ENCODE measurements around the gene RABAC1.

Gene RABAC1

GRCh38 chr19:41956621-41957020, 2.5 kb downstream of the RABAC1 start:
- TF ChIP-seq EZH2 (IDR thresholded peaks at IDR 0.05; ENCODE audit: borderline replicate concordance, low read length): no peak
- no peak for TF ChIP-seq CTCF (IDR thresholded peaks at IDR 0.05; ENCODE audit: low read length)
- Histone ChIP-seq H3K27me3 (ENCODE audit: insufficient read depth, low read length) (no peaks in the 10 kb centered on the region), H3K9me3 (ENCODE audit: low read length) (no peaks in the 10 kb centered on the region), H3K36me3 (ENCODE audit: insufficient read depth, low read length) (peaks cover 17% of the 10 kb centered on the region; the same call in 1 of the 2 replicates), H2AFZ (ENCODE audit: low read length) (no peak overlapping the region), H3K9me2 (ENCODE audit: low read depth, low read length) (no peaks in the 10 kb centered on the region), H3K4me1 (ENCODE audit: insufficient read depth, low read length, severe bottlenecking) (peaks cover 33% of the 10 kb centered on the region), H3K4me3 (ENCODE audit: low read depth, low read length, poor library complexity, severe bottlenecking) (no peak overlapping the region), H4K20me1 (ENCODE audit: insufficient read depth, low read length) (no peaks in the 10 kb centered on the region), H3K79me2 (ENCODE audit: insufficient read depth, low read length) (no peaks in the 10 kb centered on the region), H3K4me2 (ENCODE audit: low read length) (no peak overlapping the region), H3K9ac (ENCODE audit: low read length) (no peak overlapping the region), H3K27ac (ENCODE audit: low read depth, low read length, poor library complexity, severe bottlenecking) (no peak overlapping the region), H3F3A (ENCODE audit: insufficient read depth, low read length) (no peaks in the 10 kb centered on the region)

GRCh38 chr19:41955521-41955920, 3.6 kb downstream of the RABAC1 start:
- Histone ChIP-seq H3K9me3 (ENCODE audit: low read length) (no peaks in the 10 kb centered on the region), H3K9me2 (ENCODE audit: low read depth, low read length) (no peaks in the 10 kb centered on the region), H4K20me1 (ENCODE audit: insufficient read depth, low read length) (no peaks in the 10 kb centered on the region), H3K27ac (ENCODE audit: low read depth, low read length, poor library complexity, severe bottlenecking) (no peak overlapping the region), H3K27me3 (ENCODE audit: insufficient read depth, low read length) (no peaks in the 10 kb centered on the region), H3F3A (ENCODE audit: insufficient read depth, low read length) (no peaks in the 10 kb centered on the region), H3K9ac (ENCODE audit: low read length) (no peak overlapping the region), H3K4me3 (ENCODE audit: low read depth, low read length, poor library complexity, severe bottlenecking) (no peak overlapping the region), H3K4me1 (ENCODE audit: insufficient read depth, low read length, severe bottlenecking) (peaks cover 36% of the 10 kb centered on the region), H3K4me2 (ENCODE audit: low read length) (no peak overlapping the region), H3K36me3 (ENCODE audit: insufficient read depth, low read length) (peaks cover 17% of the 10 kb centered on the region; the same call in 1 of the 2 replicates), H3K79me2 (ENCODE audit: insufficient read depth, low read length) (no peaks in the 10 kb centered on the region), H2AFZ (ENCODE audit: low read length) (no peak overlapping the region)
- no peak for TF ChIP-seq CTCF (IDR thresholded peaks at IDR 0.05; ENCODE audit: low read length)
- TF ChIP-seq EZH2 (IDR thresholded peaks at IDR 0.05; ENCODE audit: borderline replicate concordance, low read length): no peak

- TF ChIP-seq EZH2 (IDR thresholded peaks at IDR 0.05; ENCODE audit: borderline replicate concordance, low read length): no peak
- TF ChIP-seq CTCF (IDR thresholded peaks at IDR 0.05; ENCODE audit: low read length): peak; percentile 97
- peaks cover 37% of the 10 kb centered on the region for H3K4me1 ChIP-seq (ENCODE audit: insufficient read depth, low read length, severe bottlenecking)
- H3K4me2 ChIP-seq (ENCODE audit: low read length): no peak overlapping the region; the same call in 1 of the 2 replicates
- H3K27ac ChIP-seq (ENCODE audit: low read depth, low read length, poor library complexity, severe bottlenecking): no peak overlapping the region
- no peaks in the 10 kb centered on the region for H3K27me3 ChIP-seq (ENCODE audit: insufficient read depth, low read length)
- H3K9me3 ChIP-seq (ENCODE audit: low read length): no peaks in the 10 kb centered on the region
- H3K36me3 ChIP-seq (ENCODE audit: insufficient read depth, low read length): peaks cover 17% of the 10 kb centered on the region; the same call in 1 of the 2 replicates
- no peaks in the 10 kb centered on the region for H3K79me2 ChIP-seq (ENCODE audit: insufficient read depth, low read length)
- no peak overlapping the region for H2AFZ ChIP-seq (ENCODE audit: low read length)
- no peaks in the 10 kb centered on the region for H4K20me1 ChIP-seq (ENCODE audit: insufficient read depth, low read length)
- H3K9me2 ChIP-seq (ENCODE audit: low read depth, low read length): no peaks in the 10 kb centered on the region
- no peaks in the 10 kb centered on the region for H3F3A ChIP-seq (ENCODE audit: insufficient read depth, low read length)
- no peak overlapping the region for H3K4me3 ChIP-seq (ENCODE audit: low read depth, low read length, poor library complexity, severe bottlenecking)
- H3K9ac ChIP-seq (ENCODE audit: low read length): no peak overlapping the region
Observed at GRCh38 chr19:41951686-41952172, 7.4 kb downstream of the RABAC1 start.

Measured in OCI-LY1 (cell line).